K562 (cell line): ENCODE data around the gene CTBS. TPM values are rescaled to one million over a fixed set of nuclear protein-coding genes. Genes with fewer than 3 reads are reported as not detected.
A peak's percentile ranks its signal among the peaks of the same experiment; 100 is the strongest.

Source experiments
- ASH1L ChIP-seq: fragments of 450-650 bp; IDR thresholded peaks from 2 replicates; pipeline ENCODE4 v1.6.1; 2018; ENCODE audit warnings: borderline replicate concordance, mild to moderate bottlenecking, low read depth; ENCODE audit not compliant: partially characterized antibody
- CBFA2T3 ChIP-seq: fragments of 450-650 bp; IDR thresholded peaks from 2 replicates; pipeline ENCODE4 v1.6.1; 2017
- CGGBP1 ChIP-seq: fragments of 250-450 bp; sonication (Bioruptor Pico); IDR thresholded peaks from 2 replicates; pipeline ENCODE4 v1.9.0; 2021; ENCODE audit warnings: mild to moderate bottlenecking
- DDX20 ChIP-seq: fragments of 450-650 bp; IDR thresholded peaks from 2 replicates; pipeline ENCODE4 v1.6.1; 2016; ENCODE audit warnings: missing genetic modification characterization, low read depth, mild to moderate bottlenecking, missing compliant biosample characterization, moderate library complexity
- NCOA6 ChIP-seq: fragments of 450-650 bp; IDR thresholded peaks from 2 replicates; pipeline ENCODE4 v1.6.1; 2017; ENCODE audit warnings: mild to moderate bottlenecking
- PTBP1 ChIP-seq: fragments of 200-400 bp; formaldehyde crosslinking; IDR thresholded peaks from 2 replicates; pipeline ENCODE4 v1.6.1; 2017; ENCODE audit warnings: low read depth, low read length
- REST ChIP-seq, 2 experiments: fragments of 450-650 bp; formaldehyde crosslinking in 1 of 2; IDR thresholded peaks; 2 replicates each; pipeline versions ENCODE4 v1.4.0 to v1.6.1; 2014 to 2020; ENCODE audit warnings: mild to moderate bottlenecking in 2 of 2, borderline replicate concordance in 1 of 2, low read depth in 1 of 2
- THRA ChIP-seq: fragments of 450-650 bp; IDR thresholded peaks from 2 replicates; pipeline ENCODE4 v1.6.1; 2017; ENCODE audit warnings: mild to moderate bottlenecking, moderate library complexity
- polyA plus RNA-seq, 8 experiments: library from polyadenylated mRNA; depleted of rRNA in 4 of 8; stranded (reverse) in 5 of 8; unstranded in 3 of 8; fragments of >200 nt; fragmentation: Nextera tagmentation in 2 of 8; fragmentation: Illumina TruSeq in 1 of 8; extraction: Ambion mirVana in 2 of 8; extraction: Trizol in 1 of 8; gene quantifications; 2 replicates each; pipeline versions ENCODE4 v1.2.1 to v1.2.3, GENCODE V29; 2011 to 2014; ENCODE audit warnings: inconsistent platforms in 1 of 8, missing spikeins in 1 of 8
- total RNA-seq, 7 experiments: library from RNA; depleted of rRNA in 6 of 7; stranded (reverse); fragments of >200 nt in 6 of 7; fragmentation: Illumina TruSeq in 2 of 7; extraction: Trizol in 2 of 7; gene quantifications; 2 replicates each; pipeline versions ENCODE4 v1.2.1 to v1.2.3, GENCODE V29; 2011 to 2021; ENCODE audit warnings: low replicate concordance in 1 of 7

The CTBS gene
- total and polyA plus RNA-seq, 9 of the 15 experiments (the other 6 are each of a cell fraction or from before 2014, with no cell fraction given), result 3.0 to 19.8 (median 9.9) TPM

- TF ChIP-seq CGGBP1 (CRISPR knock-in tag) (no peak), THRA (no peak), CBFA2T3 (0 out of 2 replicates have a peak, but pooled peaks have one; percentile 9), ASH1L (no peak), NCOA6 (no peak), REST (IDR thresholded peaks at IDR 0.05; ENCODE audit: borderline replicate concordance) (peak; percentile 33; the same call in 1 of the 2 replicates), REST (CRISPR knock-in tag; IDR thresholded peaks at IDR 0.05; ENCODE audit: low read depth) (no peak), DDX20 (tag) (no peak), PTBP1 (no peak)
These were observed 67.3 kb downstream of the CTBS start (continued) for GRCh38 chr1:84506729-84507453.
